Prostate gland (tissue), 2 donors: ENCODE results near the gene LAMA3.

ENCODE experiments used
- CTCF ChIP-seq, 4 experiments: fragments of 200-600 bp in 2 of 4; fragments of 450-650 bp in 2 of 4; sonication (generic) in 2 of 4; IDR thresholded peaks; 1 replicate in 3 of 4; 2 replicates in 1 of 4; pipeline ENCODE4 v1.5.1; 2016 to 2019; ENCODE audit warnings: antibody characterized with exemption in 4 of 4, mild to moderate bottlenecking in 2 of 4, moderate library complexity in 2 of 4
- POLR2A ChIP-seq: fragments of 450-650 bp; IDR thresholded peaks from one replicate; pipeline ENCODE4 v1.6.1; 2016; ENCODE audit warnings: antibody characterized with exemption, mild to moderate bottlenecking
- POLR2AphosphoS5 ChIP-seq: sonication (generic); formaldehyde crosslinking; IDR thresholded peaks from one replicate; pipeline ENCODE4 v1.6.1; 2017; ENCODE audit warnings: antibody characterized with exemption

DNA sequence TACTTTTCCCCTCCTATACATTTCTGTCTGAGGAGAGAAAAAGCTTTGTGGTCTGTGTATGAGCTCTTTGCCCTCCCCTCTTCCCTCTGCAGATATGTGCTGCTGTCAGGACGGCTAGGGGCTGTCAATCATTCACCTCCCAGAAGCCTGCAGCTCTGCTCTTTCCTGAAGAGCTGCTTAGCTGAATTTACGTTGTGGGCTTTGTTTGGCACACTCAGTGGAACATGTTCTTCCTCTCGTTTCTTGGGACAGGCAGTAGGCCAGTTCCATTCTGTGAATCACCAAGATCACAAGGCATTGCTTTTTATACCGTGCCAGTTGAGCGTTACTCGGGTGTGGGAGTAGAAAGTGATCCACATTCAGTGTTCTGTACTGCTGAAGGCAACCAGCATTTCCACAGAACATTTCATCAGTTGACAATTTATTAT lies 136.7 kb downstream of the LAMA3 start:
- no peak for TF ChIP-seq CTCF (IDR thresholded peaks at IDR 0.05)
- TF ChIP-seq POLR2A = no peak
- peak; percentile 99 for TF ChIP-seq POLR2AphosphoS5
